GM20000 (cell line): ENCODE results near the gene UGT2B7.

Experiments used
- DNase-seq: peaks from one replicate; pipeline ENCODE4 v3.0.0; 2012; ENCODE audit warnings: low spot score
- CTCF ChIP-seq: IDR thresholded peaks from 2 replicates; pipeline ENCODE4 v1.5.1; 2012; ENCODE audit warnings: mild to moderate bottlenecking, control low read depth; ENCODE audit errors: extremely low read depth, missing control alignments

Gene UGT2B7

GRCh38 chr4:69071286-69071685 is 25.0 kb upstream of the UGT2B7 start:
- DNase-seq, result no peak

GRCh38 chr4:69073375-69073774 is 22.9 kb upstream of the UGT2B7 start:
- TF ChIP-seq CTCF, result no peak
- no peak for DNase-seq

More at GRCh38 chr4:69071286-69071685, 25.0 kb upstream of the UGT2B7 start:
- TF ChIP-seq CTCF, result no peak

GRCh38 chr4:69075061-69075792 is 21.0 kb upstream of the UGT2B7 start:
- DNase-seq, result no peak

GRCh38 chr4:69078852-69079251 is 17.4 kb upstream of the UGT2B7 start:
- no peak for DNase-seq
- no peak for TF ChIP-seq CTCF

More at GRCh38 chr4:69075061-69075792, 21.0 kb upstream of the UGT2B7 start:
- TF ChIP-seq CTCF, result no peak

- no peak for DNase-seq
- TF ChIP-seq CTCF, result no peak
These were observed 7.8 kb upstream of the UGT2B7 start for GRCh38 chr4:69088473-69088872.

- no peak for TF ChIP-seq CTCF
- DNase-seq, result no peak
These were observed 6.9 kb upstream of the UGT2B7 start for GRCh38 chr4:69089388-69089787.

GRCh38 chr4:69092190-69092589 is 4.1 kb upstream of the UGT2B7 start:
- no peak for DNase-seq
- TF ChIP-seq CTCF, result no peak
